ENCODE measurements around the gene STX8.
"Not testable (repeated sequence)": the region's sequence is repeated elsewhere in the genome, so short reads cannot be mapped to it uniquely, and the experiment has no call there.

The STX8 gene

GRCh38 chr17:9346296-9346926, 229.2 kb downstream of the STX8 start:
- no peak for TF ChIP-seq EZH2phosphoT487 (IDR thresholded peaks at IDR 0.05; ENCODE audit: low read depth)
- TF ChIP-seq CTCF (IDR thresholded peaks at IDR 0.05; ENCODE audit: low read depth, low read length) = no peak
- no peaks in the 10 kb centered on the region for H3K9me3 ChIP-seq (ENCODE audit: insufficient read depth, low read length)

GRCh38 chr17:9343516-9343915, 232.1 kb downstream of the STX8 start:
- Histone ChIP-seq H3K4me1 (ENCODE audit: low read length) (no peaks in the 10 kb centered on the region), H2AFZ (ENCODE audit: low read depth, low read length) (no peak overlapping the region), H3K79me2 (ENCODE audit: low read length) (no peaks in the 10 kb centered on the region), H3K36me3 (replicated peaks; ENCODE audit: low read depth, low read length) (no peaks in the 10 kb centered on the region), H3K4me3 (ENCODE audit: low read length) (no peak overlapping the region), H3K9me3 (ENCODE audit: insufficient read depth, low read length) (no peaks in the 10 kb centered on the region), H3K9ac (ENCODE audit: low read length) (no peak overlapping the region), H3K4me2 (ENCODE audit: low read length) (no peak overlapping the region), H3K27ac (ENCODE audit: low read length) (no peak overlapping the region), H3K27me3 (ENCODE audit: low read depth, low read length) (no peaks in the 10 kb centered on the region), H4K20me1 (ENCODE audit: insufficient read depth, low read length) (no peaks in the 10 kb centered on the region)
- no peak for TF ChIP-seq EZH2phosphoT487 (IDR thresholded peaks at IDR 0.05; ENCODE audit: low read depth)
- TF ChIP-seq CTCF (IDR thresholded peaks at IDR 0.05; ENCODE audit: low read depth, low read length) = no peak

More at GRCh38 chr17:9346296-9346926, 229.2 kb downstream of the STX8 start:
- no peak overlapping the region for H3K4me2 ChIP-seq (ENCODE audit: low read length)
- H3K79me2 ChIP-seq (ENCODE audit: low read length) = no peaks in the 10 kb centered on the region
- H3K27me3 ChIP-seq (ENCODE audit: low read depth, low read length) = no peaks in the 10 kb centered on the region
- H3K4me3 ChIP-seq (ENCODE audit: low read length) = no peak overlapping the region
- no peaks in the 10 kb centered on the region for H3K36me3 ChIP-seq (replicated peaks; ENCODE audit: low read depth, low read length)
- no peaks in the 10 kb centered on the region for H3K4me1 ChIP-seq (ENCODE audit: low read length)
- H3K9ac ChIP-seq (ENCODE audit: low read length) = no peak overlapping the region
- H2AFZ ChIP-seq (ENCODE audit: low read depth, low read length) = no peak overlapping the region
- no peaks in the 10 kb centered on the region for H4K20me1 ChIP-seq (ENCODE audit: insufficient read depth, low read length)
- H3K27ac ChIP-seq (ENCODE audit: low read length) = no peak overlapping the region

- Histone ChIP-seq H3K4me2 (ENCODE audit: low read length) (no peak overlapping the region), H3K4me1 (ENCODE audit: low read length) (no peaks in the 10 kb centered on the region), H3K4me3 (ENCODE audit: low read length) (no peak overlapping the region), H3K36me3 (replicated peaks; ENCODE audit: low read depth, low read length) (no peaks in the 10 kb centered on the region), H4K20me1 (ENCODE audit: insufficient read depth, low read length) (no peaks in the 10 kb centered on the region), H2AFZ (ENCODE audit: low read depth, low read length) (no peak overlapping the region), H3K79me2 (ENCODE audit: low read length) (no peaks in the 10 kb centered on the region), H3K9me3 (ENCODE audit: insufficient read depth, low read length) (no peaks in the 10 kb centered on the region), H3K27ac (ENCODE audit: low read length) (no peak overlapping the region), H3K27me3 (ENCODE audit: low read depth, low read length) (no peaks in the 10 kb centered on the region), H3K9ac (ENCODE audit: low read length) (no peak overlapping the region)
- TF ChIP-seq EZH2phosphoT487 (IDR thresholded peaks at IDR 0.05; ENCODE audit: low read depth) (no peak), CTCF (IDR thresholded peaks at IDR 0.05; ENCODE audit: low read depth, low read length) (no peak)
Observed at GRCh38 chr17:9342225-9342624, 233.4 kb downstream of the STX8 start.

GRCh38 chr17:9339958-9340357, 235.7 kb downstream of the STX8 start:
- Histone ChIP-seq H3K4me1 (ENCODE audit: low read length) (peaks cover 5% of the 10 kb centered on the region), H3K4me3 (ENCODE audit: low read length) (no peak overlapping the region), H3K9ac (ENCODE audit: low read length) (no peak overlapping the region), H3K27ac (ENCODE audit: low read length) (no peak overlapping the region), H4K20me1 (ENCODE audit: insufficient read depth, low read length) (no peaks in the 10 kb centered on the region), H2AFZ (ENCODE audit: low read depth, low read length) (no peak overlapping the region), H3K36me3 (replicated peaks; ENCODE audit: low read depth, low read length) (no peaks in the 10 kb centered on the region), H3K9me3 (ENCODE audit: insufficient read depth, low read length) (no peaks in the 10 kb centered on the region), H3K27me3 (ENCODE audit: low read depth, low read length) (no peaks in the 10 kb centered on the region), H3K79me2 (ENCODE audit: low read length) (no peaks in the 10 kb centered on the region), H3K4me2 (ENCODE audit: low read length) (no peak overlapping the region)
- TF ChIP-seq CTCF (IDR thresholded peaks at IDR 0.05; ENCODE audit: low read depth, low read length) (no peak), EZH2phosphoT487 (IDR thresholded peaks at IDR 0.05; ENCODE audit: low read depth) (no peak)

- not testable (repeated sequence) for H3K27me3 ChIP-seq (ENCODE audit: low read depth, low read length); H3K9me3 ChIP-seq (ENCODE audit: insufficient read depth, low read length); H4K20me1 ChIP-seq (ENCODE audit: insufficient read depth, low read length); H3K36me3 ChIP-seq (replicated peaks; ENCODE audit: low read depth, low read length); H3K4me2 ChIP-seq (ENCODE audit: low read length); H3K79me2 ChIP-seq (ENCODE audit: low read length); H3K27ac ChIP-seq (ENCODE audit: low read length); H3K4me3 ChIP-seq (ENCODE audit: low read length); H2AFZ ChIP-seq (ENCODE audit: low read depth, low read length); H3K4me1 ChIP-seq (ENCODE audit: low read length); H3K9ac ChIP-seq (ENCODE audit: low read length)
Observed at GRCh38 chr17:9339482-9339881, 236.1 kb downstream of the STX8 start.
